Heart right ventricle (tissue), 16 donors: ENCODE results near the gene ST8SIA2. TPM values are rescaled to one million over a fixed set of nuclear protein-coding genes. Genes with fewer than 3 reads are reported as not detected.

ENCODE experiments used
- ATAC-seq, 8 donors: fragments of 200-7000 bp; cut with Tn5 transposase; one replicate each; pipeline ENCODE4 v1.9.1; 2020; ENCODE audit warnings: mild to moderate bottlenecking in 8 of 8, moderate library complexity in 8 of 8, moderate number of reproducible peaks in 1 of 8
- DNase-seq, 2 donors: peaks; one replicate each; pipeline ENCODE4 v3.0.0-alpha.2; 2020
- H3K27ac ChIP-seq, 10 donors: fragments of 200-600 bp; sonication (generic) in 2 of 10; one replicate each; pipeline versions ENCODE4 v1.5.0 to v1.8.0; 2020 to 2022; ENCODE audit warnings: mild to moderate bottlenecking in 3 of 10
- H3K27me3 ChIP-seq, 7 donors: fragments of 200-600 bp; one replicate each; pipeline ENCODE4 v1.8.0; 2021 to 2022; ENCODE audit warnings: mild to moderate bottlenecking in 2 of 7
- H3K36me3 ChIP-seq, 9 donors: fragments of 200-600 bp; sonication (generic) in 1 of 9; one replicate each; pipeline versions ENCODE4 v1.5.0 to v1.8.0; 2020 to 2022; ENCODE audit warnings: mild to moderate bottlenecking in 2 of 9
- H3K4me1 ChIP-seq, 9 donors: fragments of 200-600 bp; sonication (generic) in 1 of 9; one replicate each; pipeline versions ENCODE4 v1.5.0 to v1.8.0; 2020 to 2022; ENCODE audit warnings: mild to moderate bottlenecking in 4 of 9
- H3K4me3 ChIP-seq, 10 donors: fragments of 200-600 bp; sonication (generic) in 2 of 10; one replicate each; pipeline versions ENCODE4 v1.5.0 to v1.8.0; 2020 to 2022; ENCODE audit warnings: mild to moderate bottlenecking in 7 of 10, moderate library complexity in 2 of 10
- H3K9me3 ChIP-seq, 11 donors: fragments of 200-600 bp in 10 of 11; sonication (generic) in 2 of 11; one replicate each; pipeline versions ENCODE4 v1.5.0 to v1.8.0; 2013 to 2022; ENCODE audit warnings: mild to moderate bottlenecking in 2 of 11, control low read depth in 1 of 11, moderate library complexity in 1 of 11
- CTCF ChIP-seq, 9 donors: fragments of 200-600 bp; sonication (generic) in 2 of 9; IDR thresholded peaks; one replicate each; pipeline versions ENCODE4 v1.5.0 to v1.8.0; 2021 to 2022; ENCODE audit warnings: antibody characterized with exemption in 9 of 9, mild to moderate bottlenecking in 5 of 9, moderate library complexity in 1 of 9
- WGBS, 2 donors: extraction: QIAGEN DNeasy Blood & Tissue Kit; methylation state at CpG; one replicate each; pipeline ENCODE4 v1.1.7; 2013; ENCODE audit warnings: inconsistent platforms in 1 of 2; 5-methylcytosine and 5-hydroxymethylcytosine counted together
- intact Hi-C, 10 donors: fragments of 100-400 bp; cut with DNase I; formaldehyde crosslinking; loops; one replicate each; pipeline versions ENCODE4 v1.11.1 to v1.14.2; 2022
- polyA plus RNA-seq, 2 donors: library from polyadenylated mRNA; stranded (reverse); fragments of 200-250 nt; gene quantifications; one replicate each; pipeline ENCODE4 v1.2.3, GENCODE V29; 2013
- total RNA-seq, 10 donors: library from RNA; stranded (reverse); fragmentation: NEBNext Ultra II Directional in 3 of 10; extraction: Animal tissue kit (Norgen Biotek cat#: 25700) in 3 of 10; gene quantifications; one replicate each; pipeline versions ENCODE4 v1.2.1 to v1.2.4, GENCODE V29; 2021 to 2023
- donor health status: Arrhythmogenic right ventricular cardiomyopathy.
- donor health status: ischemic (EF 13 %, LVEDD 7.1; RV severe dilation, severe dysfunction).
- donor health status: healthy with polysubstance abuse.
- donor health status: DM: no; HTN: yes; CAD: no.
- donor health status: DM: no; HTN: no; CAD: no.
- donor health status: ischemic (EF 25% LVEDD 6.9; RV normal size, moderate dysfunction).
- donor health status: ischemic (EF 25% LVEDD 5.7; RV mildly dilated, moderate dysfunction).
- donor health status: healthy.
- donor health status: DM: yes; HTN: yes; CAD: no.
- donor health status: Ischemic cardiomyopathy.
- donor health status: ischemic (EF 35%, LVEDD 5.7; RV mildly dilated, moderate dysfunction).
- donor health status: nonischemic (EF 11% LVEDD 7.7; RV severe dilation, severe dysfunction).
- donor health status: DM: yes; HTN: yes; CAD: no.
- donor health status: PGD.
- donor health status: ischemic (EF 29% LVEDD 5.4; RV normal size, mild dysfunction).
- donor health status: nonischemic (EF 23%, LVEDD 6.1; RV moderate dilation, normal function).

ST8SIA2 gene
- total and polyA plus RNA-seq, 12 donors: 0.23 to 12.2 (median 3.2) TPM

DNA sequence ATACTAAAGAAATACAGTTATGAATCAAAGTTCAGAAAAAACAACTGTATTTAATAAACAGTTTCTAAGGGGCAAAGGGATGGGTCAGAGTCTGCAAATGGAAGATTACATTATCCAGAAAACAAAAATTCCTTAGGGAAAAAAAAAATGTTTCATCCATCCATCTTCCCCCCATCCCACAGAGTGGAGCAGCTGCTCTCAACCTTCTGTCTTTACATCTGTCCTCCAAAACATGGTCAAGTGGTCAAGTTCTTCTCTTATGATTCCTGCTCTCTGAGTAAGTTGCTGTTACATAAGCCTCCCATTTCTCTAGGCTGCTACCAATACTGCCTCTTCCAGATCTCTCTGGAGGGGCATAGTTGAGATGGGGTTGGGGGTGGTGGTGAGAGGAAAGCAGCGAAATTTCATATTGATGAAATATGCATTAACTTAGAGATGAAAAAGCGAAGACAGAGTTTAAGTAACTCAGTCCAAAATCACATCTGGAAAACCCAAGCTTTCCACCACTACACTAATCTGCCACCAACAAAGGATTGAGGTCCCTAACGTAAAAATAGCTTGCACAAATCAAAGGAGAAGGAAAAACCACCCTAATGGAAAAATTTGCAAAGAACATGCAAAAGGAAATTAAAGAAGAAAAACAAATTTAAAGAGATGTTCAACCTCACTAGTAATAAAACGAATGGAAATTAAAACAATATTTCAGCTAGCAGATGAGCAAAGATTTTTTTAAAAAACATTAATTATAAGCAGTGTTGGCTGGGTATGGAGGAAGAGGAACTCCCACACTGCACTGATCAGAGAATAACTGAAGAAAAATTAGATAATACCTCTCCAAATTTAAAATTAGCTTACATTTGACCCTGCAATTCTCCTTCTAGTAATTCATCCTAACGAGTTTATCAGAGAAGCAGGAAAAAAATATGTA is 109.5 kb downstream of the ST8SIA2 start:
- Histone ChIP-seq H3K27ac (no peak overlapping the region), H3K4me1 (no peaks in the 10 kb centered on the region), H3K4me3 (no peak overlapping the region), H3K27me3 (peaks cover 0 to 40% (median 25%) of the 10 kb centered on the region in 7 donors), H3K9me3 (peaks cover 0 to 15% (median 7%) of the 10 kb centered on the region in 11 donors), H3K36me3 (no peaks in the 10 kb centered on the region)
- no peak for TF ChIP-seq CTCF (IDR thresholded peaks at IDR 0.05)
- intact Hi-C loops: no loop called here
- no peak for ATAC-seq
- DNase-seq: no peak
- 68 to 79% methylated on average over 5 of the region's 5 CpGs for WGBS, 2 donors

DNA sequence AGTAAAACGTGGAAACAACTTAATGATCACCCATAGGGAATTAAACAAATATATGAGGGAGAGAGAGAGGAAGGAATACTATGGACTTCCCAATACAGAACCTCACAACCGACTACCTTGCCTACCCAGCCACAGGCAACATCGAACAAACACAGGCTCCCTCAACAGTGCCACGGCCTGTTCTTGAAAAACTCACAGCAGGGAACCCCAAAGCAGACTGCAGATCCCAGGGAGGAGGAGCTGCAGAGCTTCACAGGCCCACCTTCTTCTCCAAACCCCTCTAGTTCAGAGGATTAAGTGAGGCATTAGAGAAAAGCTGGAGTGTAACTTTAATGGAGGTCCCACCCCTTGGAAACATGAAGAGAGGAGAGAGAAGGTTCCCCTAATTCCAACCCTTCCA is 110.2 kb downstream of the ST8SIA2 start:
- 50 to 55% methylated on average over 4 of the region's 4 CpGs for WGBS, 2 donors
- H3K27me3 ChIP-seq: peaks cover 0 to 34% (median 23%) of the 10 kb centered on the region in 7 donors
- ATAC-seq (no peak), DNase-seq (no peak)
- no peak for TF ChIP-seq CTCF (IDR thresholded peaks at IDR 0.05)
- intact Hi-C loops: no loop called here
- no peaks in the 10 kb centered on the region for H3K4me1 ChIP-seq
- peaks cover 0 to 15% (median 7%) of the 10 kb centered on the region in 11 donors for H3K9me3 ChIP-seq
- H3K4me3 ChIP-seq: no peak overlapping the region
- no peaks in the 10 kb centered on the region for H3K36me3 ChIP-seq
- no peak overlapping the region for H3K27ac ChIP-seq

- WGBS, 2 donors: 21 to 23% methylated on average over 1 of the region's 1 CpG
- Histone ChIP-seq H3K4me1 (no peaks in the 10 kb centered on the region), H3K36me3 (no peaks in the 10 kb centered on the region), H3K4me3 (no peak overlapping the region), H3K27ac (no peak overlapping the region), H3K9me3 (peaks cover 0 to 15% (median 7%) of the 10 kb centered on the region in 11 donors), H3K27me3 (peaks cover 0 to 18% (median 15%) of the 10 kb centered on the region in 7 donors)
- DNase-seq (no peak), ATAC-seq (no peak)
- no peak for TF ChIP-seq CTCF (IDR thresholded peaks at IDR 0.05)
- intact Hi-C loops: no loop called here
Measured at GRCh38 chr15:92505611-92506010, 111.9 kb downstream of the ST8SIA2 start.

DNA sequence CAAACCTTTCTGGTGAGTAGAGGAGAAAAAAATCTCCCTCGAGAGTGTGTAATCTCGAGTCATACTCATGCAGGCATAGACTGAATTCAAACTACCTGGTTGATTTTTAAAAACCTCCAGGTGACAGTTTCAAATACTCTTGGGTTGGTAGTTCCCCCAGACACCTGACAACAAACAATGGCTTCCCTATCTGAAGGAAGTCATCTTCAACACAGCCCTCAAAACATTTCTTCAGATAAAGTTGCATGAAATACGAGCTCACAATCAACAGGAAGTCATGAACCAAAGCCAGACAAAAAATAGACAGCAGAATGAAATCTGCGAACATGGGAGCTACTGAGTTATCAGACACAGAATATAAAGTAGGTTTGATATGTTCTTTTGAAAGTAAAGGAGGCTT is 112.8 kb downstream of the ST8SIA2 start:
- Histone ChIP-seq H3K27ac (no peak overlapping the region), H3K36me3 (no peaks in the 10 kb centered on the region), H3K4me3 (no peak overlapping the region), H3K27me3 (peaks cover 0 to 14% (median 6%) of the 10 kb centered on the region in 7 donors), H3K4me1 (no peaks in the 10 kb centered on the region), H3K9me3 (peaks cover 0 to 15% (median 7%) of the 10 kb centered on the region in 11 donors)
- ATAC-seq: no peak
- no peak for TF ChIP-seq CTCF (IDR thresholded peaks at IDR 0.05)
- WGBS, 2 donors: 51 to 61% methylated on average over 4 of the region's 4 CpGs
- intact Hi-C loops: no loop called here
- no peak for DNase-seq
